ENCODE measurements around the gene IQSEC2. TPM values are rescaled to one million over a fixed set of nuclear protein-coding genes. Genes with fewer than 3 reads are reported as not detected.

IQSEC2 gene
- total and polyA plus RNA-seq, 2 of the 13 experiments (the other 11 are each of a cell fraction or from before 2014, with no cell fraction given): 0.13 to 0.21 TPM

GRCh38 chrX:53239474-53239873 lies 41.9 kb downstream of the IQSEC2 start:
- Histone ChIP-seq H3K27me3 (ENCODE audit: control insufficient read depth in 1 of 2, insufficient read depth in 2 of 2, low read length in 2 of 2) (no peaks in the 10 kb centered on the region; a peak in 1 of 5 replicates), H2AFZ (ENCODE audit: low read length) (no peak overlapping the region), H3K36me3 (replicated peaks in 1 of 2; ENCODE audit: control insufficient read depth in 1 of 2, insufficient read depth in 2 of 2, low read length in 2 of 2) (no peaks in the 10 kb centered on the region), H3K4me1 (ENCODE audit: insufficient read depth, low read length) (0 out of 2 replicates have a peak, but pooled peaks cover 14% of the 10 kb centered on the region), H3K4me2 (ENCODE audit: low read depth, low read length) (0 out of 2 replicates have a peak overlapping the region, but pooled peaks have one; percentile 3), H3K79me2 (ENCODE audit: insufficient read depth, low read length) (no peaks in the 10 kb centered on the region), H3K4me3 (replicated peaks in 1 of 3; ENCODE audit: insufficient read depth in 1 of 3, low read depth in 2 of 3, low read length in 3 of 3) (no peak overlapping the region), H3K9me3 (ENCODE audit: low read length) (no peaks in the 10 kb centered on the region), H4K20me1 (ENCODE audit: insufficient read depth, low read length) (no peaks in the 10 kb centered on the region), H3K27ac (ENCODE audit: extremely low read length, insufficient read depth, low read length) (no peak overlapping the region), H3K9ac (ENCODE audit: insufficient read depth, low read depth, low read length) (no peak overlapping the region)
- DNase-seq (ENCODE audit: low spot score) (peak; percentile 35), ATAC-seq (peak; percentile 80), FAIRE-seq (peak; percentile 63)
- ChIA-PET POLR2A (interaction anchor here (0.6 to 0.9 kb wide), 2 partner anchors 14 to 176 kb away, joined by 3 to 4 read pairs; no protein-coding TSS in a partner anchor), CTCF (ENCODE audit: low intra/inter-chr PET ratio, low total read pairs) (no interaction called here)
- WGBS (ENCODE audit: low lambda C conversion rate): 64% methylated on average over 4 of the region's 6 CpGs
- TF ChIP-seq, protein P1, sequence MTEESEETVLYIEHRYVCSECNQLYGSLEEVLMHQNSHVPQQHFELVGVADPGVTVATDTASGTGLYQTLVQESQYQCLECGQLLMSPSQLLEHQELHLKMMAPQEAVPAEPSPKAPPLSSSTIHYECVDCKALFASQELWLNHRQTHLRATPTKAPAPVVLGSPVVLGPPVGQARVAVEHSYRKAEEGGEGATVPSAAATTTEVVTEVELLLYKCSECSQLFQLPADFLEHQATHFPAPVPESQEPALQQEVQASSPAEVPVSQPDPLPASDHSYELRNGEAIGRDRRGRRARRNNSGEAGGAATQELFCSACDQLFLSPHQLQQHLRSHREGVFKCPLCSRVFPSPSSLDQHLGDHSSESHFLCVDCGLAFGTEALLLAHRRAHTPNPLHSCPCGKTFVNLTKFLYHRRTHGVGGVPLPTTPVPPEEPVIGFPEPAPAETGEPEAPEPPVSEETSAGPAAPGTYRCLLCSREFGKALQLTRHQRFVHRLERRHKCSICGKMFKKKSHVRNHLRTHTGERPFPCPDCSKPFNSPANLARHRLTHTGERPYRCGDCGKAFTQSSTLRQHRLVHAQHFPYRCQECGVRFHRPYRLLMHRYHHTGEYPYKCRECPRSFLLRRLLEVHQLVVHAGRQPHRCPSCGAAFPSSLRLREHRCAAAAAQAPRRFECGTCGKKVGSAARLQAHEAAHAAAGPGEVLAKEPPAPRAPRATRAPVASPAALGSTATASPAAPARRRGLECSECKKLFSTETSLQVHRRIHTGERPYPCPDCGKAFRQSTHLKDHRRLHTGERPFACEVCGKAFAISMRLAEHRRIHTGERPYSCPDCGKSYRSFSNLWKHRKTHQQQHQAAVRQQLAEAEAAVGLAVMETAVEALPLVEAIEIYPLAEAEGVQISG (CRISPR knock-in tag; IDR thresholded peaks at IDR 0.05): peak; percentile 97
- TF ChIP-seq, protein P2, sequence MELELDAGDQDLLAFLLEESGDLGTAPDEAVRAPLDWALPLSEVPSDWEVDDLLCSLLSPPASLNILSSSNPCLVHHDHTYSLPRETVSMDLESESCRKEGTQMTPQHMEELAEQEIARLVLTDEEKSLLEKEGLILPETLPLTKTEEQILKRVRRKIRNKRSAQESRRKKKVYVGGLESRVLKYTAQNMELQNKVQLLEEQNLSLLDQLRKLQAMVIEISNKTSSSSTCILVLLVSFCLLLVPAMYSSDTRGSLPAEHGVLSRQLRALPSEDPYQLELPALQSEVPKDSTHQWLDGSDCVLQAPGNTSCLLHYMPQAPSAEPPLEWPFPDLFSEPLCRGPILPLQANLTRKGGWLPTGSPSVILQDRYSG (CRISPR knock-in tag; IDR thresholded peaks at IDR 0.05): no peak
- TF ChIP-seq, protein P3, sequence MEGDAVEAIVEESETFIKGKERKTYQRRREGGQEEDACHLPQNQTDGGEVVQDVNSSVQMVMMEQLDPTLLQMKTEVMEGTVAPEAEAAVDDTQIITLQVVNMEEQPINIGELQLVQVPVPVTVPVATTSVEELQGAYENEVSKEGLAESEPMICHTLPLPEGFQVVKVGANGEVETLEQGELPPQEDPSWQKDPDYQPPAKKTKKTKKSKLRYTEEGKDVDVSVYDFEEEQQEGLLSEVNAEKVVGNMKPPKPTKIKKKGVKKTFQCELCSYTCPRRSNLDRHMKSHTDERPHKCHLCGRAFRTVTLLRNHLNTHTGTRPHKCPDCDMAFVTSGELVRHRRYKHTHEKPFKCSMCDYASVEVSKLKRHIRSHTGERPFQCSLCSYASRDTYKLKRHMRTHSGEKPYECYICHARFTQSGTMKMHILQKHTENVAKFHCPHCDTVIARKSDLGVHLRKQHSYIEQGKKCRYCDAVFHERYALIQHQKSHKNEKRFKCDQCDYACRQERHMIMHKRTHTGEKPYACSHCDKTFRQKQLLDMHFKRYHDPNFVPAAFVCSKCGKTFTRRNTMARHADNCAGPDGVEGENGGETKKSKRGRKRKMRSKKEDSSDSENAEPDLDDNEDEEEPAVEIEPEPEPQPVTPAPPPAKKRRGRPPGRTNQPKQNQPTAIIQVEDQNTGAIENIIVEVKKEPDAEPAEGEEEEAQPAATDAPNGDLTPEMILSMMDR (CRISPR knock-in tag; IDR thresholded peaks at IDR 0.05): peak; percentile 46
- BruUV-seq (replicated peaks): no TSS peak
- intact Hi-C loops (cut with micrococcal nuclease; ENCODE audit: unreplicated experiment): loop anchor here (1.0 kb wide), 1 partner anchor 15 kb away; no protein-coding TSS in a partner anchor
- in situ Hi-C loops (cut with HindIII; ENCODE audit: extremely low pct_ligation_motif_present, low pct_unique_long_range_greater_than_20kb): no loop called here
